Activated naive CD8-positive, alpha-beta T cell treated with anti-CD3 and anti-CD28 coated beads, Interleukin-2, amount 50 U/mL, for 16 hours (primary cell): Measurements from ENCODE around the gene PRSS27.
"Not testable (repeated sequence)": the region's sequence is repeated elsewhere in the genome, so short reads cannot be mapped to it uniquely, and the experiment has no call there.

ENCODE experiments used
- DNase-seq: peaks from one replicate; pipeline ENCODE4 v3.0.0-alpha.2; 2020; ENCODE audit warnings: low read depth, low spot score

Gene PRSS27

DNA sequence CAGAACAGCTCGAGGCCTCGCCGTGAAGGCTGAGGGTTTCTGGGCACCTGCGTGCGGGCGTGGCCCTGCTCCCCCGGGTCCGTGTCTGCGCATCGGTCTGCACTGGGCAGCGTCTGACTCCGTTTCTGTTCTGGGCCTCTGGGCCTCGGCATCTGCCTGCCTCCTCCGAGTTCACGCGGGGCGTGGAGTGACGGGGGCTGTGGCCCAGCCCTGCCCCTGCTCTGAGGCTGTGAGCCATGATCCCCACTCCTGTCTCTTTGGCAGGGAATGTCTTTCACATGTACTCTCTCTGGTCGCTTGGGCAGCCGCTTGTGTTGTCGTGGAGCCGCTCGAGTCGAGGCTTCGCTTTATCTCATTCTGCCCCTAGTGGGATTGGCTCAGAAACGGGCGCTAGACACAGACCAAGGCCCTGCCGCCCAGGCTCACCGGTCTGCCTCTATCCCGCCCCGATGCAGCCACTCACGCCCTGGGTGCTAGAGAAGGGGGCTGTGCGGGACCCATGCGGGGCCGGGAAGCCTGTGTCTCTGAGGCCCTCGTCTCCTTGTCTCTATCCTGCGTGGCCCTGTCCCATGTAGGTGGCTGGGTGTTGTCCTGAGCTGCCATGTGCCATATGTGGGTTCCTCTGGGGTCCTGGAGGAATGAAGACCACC, 23.3 kb downstream of the PRSS27 start:
- not testable (repeated sequence) for DNase-seq

DNA sequence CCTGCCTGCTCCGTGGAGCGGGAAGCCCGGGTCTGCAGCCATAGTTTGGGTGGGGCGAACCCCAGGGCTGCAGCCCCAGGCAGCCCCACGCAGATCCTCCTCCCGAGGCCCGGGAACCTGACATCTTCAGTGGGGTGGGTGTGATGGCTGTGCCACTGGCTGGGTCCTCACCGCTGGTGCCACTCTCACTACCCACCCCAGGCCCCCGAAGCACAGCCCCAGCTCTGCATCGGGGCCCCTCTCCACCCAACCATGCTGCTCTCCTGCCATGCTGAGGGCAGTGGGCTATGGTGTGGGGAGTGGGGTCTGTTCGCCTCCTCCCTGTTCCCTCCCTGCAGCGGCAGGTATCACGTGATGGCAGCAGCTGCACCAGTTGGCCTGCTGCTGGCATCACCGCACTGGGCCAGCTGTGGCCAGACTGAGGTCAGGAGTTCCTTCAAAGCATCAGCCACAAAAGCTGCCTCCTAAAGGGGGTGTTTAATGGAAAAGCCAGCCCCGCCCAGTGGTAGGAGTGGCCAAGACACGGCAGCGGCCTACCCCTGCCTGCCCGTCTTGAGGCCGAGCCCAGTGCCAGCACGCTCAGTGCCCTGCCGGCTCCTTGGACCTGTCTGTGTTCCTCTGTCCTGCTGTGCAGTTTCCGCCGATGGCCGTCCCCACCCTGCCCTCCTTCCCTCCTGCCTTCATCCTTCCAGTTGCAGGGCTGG, 26.9 kb downstream of the PRSS27 start:
- DNase-seq = no peak

DNA sequence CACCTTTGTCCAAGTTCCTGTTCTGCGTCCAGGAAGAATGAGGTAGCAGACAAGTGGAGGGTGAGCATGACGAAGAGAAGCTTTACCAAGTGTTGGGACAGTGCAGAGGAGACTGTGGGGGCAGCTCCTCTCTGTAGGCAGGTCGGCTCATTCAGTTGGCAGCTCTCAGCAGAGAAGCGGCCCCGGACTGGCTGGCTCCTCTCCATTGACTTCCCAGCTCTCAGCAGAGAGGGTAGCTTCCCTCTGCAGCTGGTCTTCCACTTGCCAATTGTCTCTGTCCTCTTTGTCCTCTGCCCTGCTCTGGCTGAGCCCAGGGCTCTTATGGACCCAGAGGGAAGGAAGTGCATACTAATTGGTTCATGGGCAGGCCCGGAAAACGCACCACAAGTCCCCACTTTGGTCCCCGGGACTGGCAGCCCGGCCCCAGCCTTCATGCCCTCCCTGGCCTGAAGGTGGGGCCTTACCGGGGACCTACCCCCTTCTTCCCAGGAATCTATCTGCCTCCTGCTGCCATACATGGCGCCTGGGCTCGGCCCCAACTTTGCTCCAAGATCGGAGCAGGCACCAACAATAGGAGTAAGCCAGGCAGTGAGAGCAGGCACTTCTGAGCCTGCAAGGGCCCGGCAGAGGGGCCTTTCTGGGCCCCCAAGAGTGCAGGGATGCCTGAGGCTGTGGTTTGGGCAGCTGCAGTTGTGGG, 27.6 kb downstream of the PRSS27 start:
- DNase-seq = no peak

GRCh38 chr16:2691491-2692248, 28.4 kb downstream of the PRSS27 start:
- DNase-seq = no peak

- DNase-seq = no peak
These were observed 29.2 kb downstream of the PRSS27 start for GRCh38 chr16:2690852-2691251.

- DNase-seq = no peak
These were observed 29.8 kb downstream of the PRSS27 start for GRCh38 chr16:2689968-2690801.

DNA sequence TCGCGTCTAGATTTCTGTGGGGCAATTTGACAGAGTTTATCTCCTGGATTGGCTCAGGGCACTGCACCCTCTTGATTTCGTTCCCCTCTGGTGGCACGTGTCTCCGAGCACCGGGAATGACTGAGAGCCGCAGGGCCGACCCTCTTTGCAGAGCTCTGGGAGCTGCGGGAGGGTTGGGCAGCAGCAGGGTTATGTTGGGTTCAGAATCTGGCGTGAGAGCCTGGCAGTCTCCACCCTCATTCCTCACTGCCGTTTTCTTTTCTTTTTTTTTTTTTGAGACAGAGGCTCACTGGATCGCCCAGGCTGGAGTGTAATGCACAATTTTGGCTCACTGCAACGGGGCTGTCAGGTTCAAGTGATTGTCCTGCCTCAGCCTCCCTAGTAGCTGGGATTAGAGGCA, 30.6 kb downstream of the PRSS27 start:
- DNase-seq = not testable (repeated sequence)

DNA sequence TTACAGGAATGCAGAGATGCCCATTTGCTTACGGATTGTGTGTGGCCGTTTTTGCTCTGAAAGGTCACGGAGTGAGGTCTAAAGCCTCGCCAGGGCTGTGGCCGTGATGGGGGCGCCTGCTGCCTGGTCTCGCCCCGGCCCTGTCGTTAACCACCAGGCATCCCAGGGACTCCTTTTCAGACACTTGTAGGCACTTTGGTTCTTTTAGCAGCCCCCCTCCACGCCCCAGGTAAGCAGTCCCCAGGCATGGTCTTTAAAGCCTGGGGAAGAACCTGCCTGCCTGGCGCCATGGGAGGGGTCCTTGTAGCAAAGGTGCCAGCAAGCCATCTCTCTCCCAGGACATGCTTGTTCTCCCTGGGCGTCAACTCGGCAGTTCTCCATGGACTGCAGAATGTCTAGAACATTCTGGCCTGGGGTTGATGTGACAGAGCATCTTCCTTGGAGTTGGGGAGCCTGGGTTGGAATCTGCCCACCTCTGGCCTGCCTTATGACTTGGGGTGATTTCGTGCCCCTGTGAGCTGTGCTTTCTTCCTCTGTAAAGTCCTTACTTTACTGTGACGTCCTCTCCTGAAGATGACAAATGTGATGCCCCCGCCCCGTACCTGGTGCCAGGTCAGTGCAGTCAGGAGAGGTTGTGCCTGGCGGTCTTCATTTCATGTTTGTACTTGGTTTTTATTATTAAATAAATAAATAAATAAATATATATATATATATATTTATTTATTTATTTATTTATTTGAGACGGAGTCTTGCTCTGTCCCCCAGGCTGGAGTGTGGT, 32.3 kb downstream of the PRSS27 start:
- DNase-seq = no peak

- DNase-seq = no peak
These were observed 33.0 kb downstream of the PRSS27 start for GRCh38 chr16:2686912-2687507.

- not testable (repeated sequence) for DNase-seq
These were observed 33.9 kb downstream of the PRSS27 start for GRCh38 chr16:2686075-2686474.

DNA sequence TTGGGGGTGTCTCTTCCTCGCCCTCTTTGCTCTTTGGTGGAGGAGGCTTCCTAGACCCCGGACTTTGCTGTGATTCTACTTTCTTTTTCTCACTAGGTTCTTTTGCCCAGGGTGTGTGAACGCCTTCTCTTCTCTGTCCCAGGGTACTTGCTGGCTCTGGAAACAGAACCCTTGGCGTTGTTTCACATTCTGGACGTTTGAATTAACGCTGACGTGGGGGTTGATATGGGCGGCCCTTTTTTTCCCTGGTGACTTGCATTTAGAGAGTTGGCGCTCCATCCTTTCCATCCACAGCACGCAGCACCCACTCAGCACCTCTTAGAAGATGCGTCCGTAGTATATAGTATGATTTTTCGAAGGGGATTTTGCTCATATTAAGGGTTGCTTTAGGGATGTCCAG, 37.0 kb downstream of the PRSS27 start:
- not testable (repeated sequence) for DNase-seq

GRCh38 chr16:2682209-2683021, 37.6 kb downstream of the PRSS27 start, which contains the start of gene KCTD5:
TSS of gene KCTD5 (plus strand) at chr16:2682523. CDS start at chr16:2682549, 26 bp downstream.
- DNase-seq = peak; percentile 93

DNA sequence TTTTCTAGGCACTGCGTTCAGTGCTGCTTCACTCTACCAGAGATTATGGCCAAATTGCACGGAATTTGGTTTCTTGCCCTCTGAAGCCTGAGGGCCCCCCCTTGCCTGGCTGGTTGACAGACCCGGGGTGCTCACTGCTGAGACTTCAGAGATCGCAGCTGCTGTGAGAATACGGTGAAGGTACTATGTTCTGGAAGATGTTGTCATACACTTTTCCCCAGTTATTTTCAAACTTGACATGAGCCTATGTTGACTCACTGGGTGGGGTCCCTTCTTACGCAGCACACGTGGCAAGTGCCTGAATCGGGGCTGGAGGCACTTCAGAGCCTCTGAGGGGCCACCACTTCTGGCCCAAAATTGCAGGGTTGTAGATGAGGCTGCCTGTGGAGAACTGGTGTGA, 39.7 kb downstream of the PRSS27 start:
- DNase-seq = not testable (repeated sequence)

- not testable (repeated sequence) for DNase-seq
These were observed 40.1 kb downstream of the PRSS27 start for GRCh38 chr16:2679902-2680301.

- not testable (repeated sequence) for DNase-seq
These were observed 41.6 kb downstream of the PRSS27 start for GRCh38 chr16:2678206-2678965.

DNA sequence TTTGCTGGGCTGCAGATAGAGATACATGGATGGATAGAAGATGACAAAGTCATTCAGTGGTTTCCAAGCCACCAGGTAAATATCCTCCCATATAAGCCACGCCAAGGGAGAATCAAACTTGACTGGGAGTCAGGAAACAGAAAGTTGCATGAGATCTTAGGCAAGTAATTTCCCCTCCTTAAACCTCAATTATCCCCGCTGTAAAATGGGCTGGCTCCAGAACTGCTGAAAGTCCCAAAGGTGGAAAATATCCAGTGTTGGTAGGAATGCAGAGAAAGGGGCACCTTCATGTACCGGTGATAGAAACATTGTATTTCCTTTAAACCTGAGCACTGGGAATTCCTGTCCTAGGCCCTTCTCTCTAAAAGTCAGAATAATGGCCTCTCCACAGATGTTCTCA, 43.1 kb downstream of the PRSS27 start:
- not testable (repeated sequence) for DNase-seq

- no peak for DNase-seq
These were observed 44.3 kb downstream of the PRSS27 start for GRCh38 chr16:2675714-2676113.

- no peak for DNase-seq
These were observed 45.0 kb downstream of the PRSS27 start for GRCh38 chr16:2675021-2675420.
